Activated naive CD4-positive, alpha-beta T cell treated with anti-CD3 and anti-CD28 coated beads, Interleukin-2, amount 50 U/mL, for 16 hours (primary cell): Measurements from ENCODE around the gene SWI5.
A peak's percentile ranks its signal among the peaks of the same experiment; 100 is the strongest.

Experiments
- DNase-seq: peaks from one replicate; pipeline ENCODE4 v3.0.0-alpha.2; 2020

SWI5 gene

DNA sequence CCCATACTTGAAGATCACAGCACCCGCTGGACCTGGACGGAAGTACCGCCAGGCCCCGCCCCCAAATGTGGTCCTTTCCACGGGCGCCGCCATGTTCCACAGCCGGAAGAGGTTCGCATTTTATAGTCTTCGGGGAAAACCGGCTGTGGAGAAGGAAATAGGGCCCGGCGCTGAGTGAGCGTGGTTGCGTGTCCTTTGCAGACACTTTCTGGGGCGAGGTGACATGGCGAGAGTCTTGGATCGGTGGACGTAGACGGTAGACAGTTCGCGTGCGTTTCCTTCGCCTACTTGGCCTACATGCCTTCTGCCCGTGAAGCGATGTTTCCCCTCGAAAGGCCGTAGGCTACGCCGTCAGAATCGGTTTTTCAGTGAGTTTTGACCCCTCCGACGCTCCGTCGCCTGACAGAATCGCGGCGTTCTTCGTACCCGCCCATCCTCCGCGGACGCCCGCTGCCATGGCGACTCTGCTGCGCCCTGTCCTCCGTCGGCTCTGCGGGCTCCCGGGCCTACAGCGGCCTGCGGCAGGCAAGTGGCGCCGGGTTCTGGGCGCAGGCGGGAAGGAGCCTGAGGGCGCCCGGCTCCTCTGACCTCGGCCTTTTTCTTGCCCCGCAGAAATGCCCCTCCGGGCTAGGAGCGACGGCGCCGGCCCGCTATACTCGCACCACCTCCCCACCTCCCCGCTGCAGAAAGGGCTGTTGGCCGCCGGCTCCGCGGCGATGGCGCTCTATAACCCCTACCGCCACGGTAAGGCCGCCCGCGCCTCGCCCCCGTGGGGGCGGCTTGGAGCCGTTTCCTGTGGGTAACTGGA lies 46.5 kb downstream of the SWI5 start, which contains the start of the genes COQ4 and TRUB2:
Gene COQ4 (plus strand): TSS at position 436 of the 808 bp plus-strand sequence. CDS start 20 bp downstream, at position 456.
Gene TRUB2 (minus strand): TSS at position 44 of the 808 bp plus-strand sequence. CDS start 39 bp downstream, at position 5.
- peak; percentile 94 for DNase-seq

DNA sequence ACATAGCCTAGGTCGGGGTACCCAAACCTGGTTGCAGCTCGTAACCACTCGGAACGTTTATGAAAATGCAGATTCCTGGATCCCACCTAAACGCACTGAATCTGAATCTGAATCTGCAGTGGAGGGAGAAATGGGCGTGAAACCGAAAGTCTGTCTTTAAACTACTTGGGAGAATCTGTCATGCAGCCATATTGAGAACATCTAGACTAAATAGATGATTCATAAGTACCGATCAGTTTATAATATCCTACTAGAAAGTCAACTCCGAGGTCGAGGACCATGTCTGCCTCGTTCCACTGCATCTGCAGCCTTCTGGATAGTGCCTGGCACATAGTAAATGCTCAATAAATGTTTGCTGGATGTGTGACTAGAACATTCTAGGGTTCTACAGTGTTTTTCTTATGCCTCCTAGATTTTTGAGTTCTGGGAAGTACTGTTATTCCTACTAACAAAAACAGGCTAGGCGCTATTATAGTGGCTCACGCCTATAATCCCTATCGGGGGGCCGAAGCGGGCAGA lies 47.2 kb downstream of the SWI5 start:
- DNase-seq, result no peak

DNA sequence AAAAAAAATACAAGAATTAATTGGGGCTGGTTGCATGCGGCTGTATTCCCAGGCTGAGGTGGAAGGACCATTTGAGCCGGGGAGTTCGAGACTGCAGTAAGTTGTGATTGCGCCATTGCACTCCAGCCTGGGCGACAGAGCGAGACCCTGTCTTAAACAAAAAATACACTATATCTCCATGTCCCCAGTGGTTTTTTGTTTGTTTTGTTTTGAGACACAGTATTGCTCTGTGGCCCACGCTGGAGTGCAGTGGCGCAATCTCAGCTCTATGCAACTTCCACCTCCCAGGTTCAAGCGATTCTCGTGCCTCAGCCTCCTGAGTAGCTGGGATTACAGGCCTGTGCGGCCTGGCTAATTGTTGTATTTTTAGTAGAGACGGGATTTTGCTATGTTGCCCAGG lies 47.7 kb downstream of the SWI5 start:
- no peak for DNase-seq

DNA sequence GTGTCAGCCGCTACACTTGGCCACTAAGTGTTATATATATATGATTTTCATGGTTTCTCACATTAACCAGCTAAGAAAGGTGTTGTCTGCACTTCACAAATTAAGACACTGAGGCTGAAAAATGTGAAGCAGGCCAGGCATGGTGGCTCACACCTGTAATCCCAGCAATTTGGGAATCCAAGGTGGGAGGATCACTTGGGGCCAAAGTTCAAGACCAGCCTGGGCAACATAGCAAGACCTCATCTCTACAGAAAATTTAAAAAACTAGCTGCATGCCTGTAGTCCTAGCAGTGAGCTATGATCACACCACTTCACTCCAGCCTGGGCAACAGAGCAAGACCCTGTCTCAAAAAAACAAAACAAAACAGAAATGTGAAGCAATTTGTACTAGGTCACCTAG lies 48.3 kb downstream of the SWI5 start:
- DNase-seq, result no peak

DNA sequence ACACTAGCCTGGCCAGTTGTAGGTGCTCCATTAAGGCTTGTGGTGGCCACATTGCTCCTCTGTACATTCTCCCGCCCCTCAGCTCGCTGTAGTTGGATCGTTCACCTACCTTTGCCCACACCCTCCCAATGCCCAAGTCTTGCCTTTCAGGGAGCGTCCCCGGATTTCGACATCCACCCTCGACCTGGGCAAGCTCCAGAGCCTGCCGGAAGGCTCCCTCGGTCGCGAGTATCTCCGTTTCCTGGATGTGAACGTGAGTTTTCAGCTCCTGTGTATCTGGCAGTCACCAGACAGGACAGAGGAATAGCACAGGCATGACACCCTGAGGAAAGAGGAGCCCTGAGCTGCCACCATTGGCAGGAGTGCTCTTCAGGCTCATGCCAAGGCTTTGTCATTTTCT lies 49.6 kb downstream of the SWI5 start:
- no peak for DNase-seq

DNA sequence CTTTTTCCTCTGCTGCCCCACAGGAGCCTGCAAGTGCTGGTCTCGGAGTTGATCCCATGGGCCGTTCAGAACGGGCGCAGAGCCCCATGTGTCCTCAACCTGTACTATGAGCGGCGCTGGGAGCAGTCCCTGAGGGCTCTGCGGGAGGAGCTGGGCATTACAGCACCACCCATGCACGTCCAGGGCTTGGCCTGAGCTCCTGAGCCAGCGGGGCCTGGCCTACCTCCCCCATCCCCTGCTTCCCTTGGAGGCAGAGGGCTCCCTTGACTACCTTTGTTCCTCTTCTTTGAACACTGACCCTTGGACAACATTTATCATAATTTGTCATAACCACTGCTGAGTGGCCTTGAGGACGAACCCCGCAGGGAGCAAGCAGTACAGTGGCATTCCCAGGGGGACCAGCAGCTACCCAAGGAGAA lies 57.4 kb downstream of the SWI5 start:
- DNase-seq, result no peak

DNA sequence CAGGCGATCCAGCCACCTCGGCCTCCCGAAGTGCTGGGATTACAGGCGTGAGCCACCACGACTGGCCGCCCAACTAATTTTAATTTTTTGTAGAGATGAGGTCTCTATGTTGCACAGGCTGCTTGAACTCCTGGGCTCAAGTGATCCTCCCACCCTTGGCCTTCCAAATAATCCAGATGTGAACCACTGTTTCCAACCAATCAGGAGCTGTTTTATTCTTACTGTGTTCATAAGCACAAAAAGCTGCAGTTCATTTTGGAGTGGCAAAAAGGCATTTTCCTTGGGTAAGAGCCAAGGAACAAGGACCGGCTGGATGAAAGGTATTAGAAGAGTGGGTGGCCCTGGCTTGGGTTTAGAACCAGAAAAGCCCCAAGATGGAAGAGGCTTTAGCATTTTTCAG lies 59.1 kb downstream of the SWI5 start:
- DNase-seq, result no peak

DNA sequence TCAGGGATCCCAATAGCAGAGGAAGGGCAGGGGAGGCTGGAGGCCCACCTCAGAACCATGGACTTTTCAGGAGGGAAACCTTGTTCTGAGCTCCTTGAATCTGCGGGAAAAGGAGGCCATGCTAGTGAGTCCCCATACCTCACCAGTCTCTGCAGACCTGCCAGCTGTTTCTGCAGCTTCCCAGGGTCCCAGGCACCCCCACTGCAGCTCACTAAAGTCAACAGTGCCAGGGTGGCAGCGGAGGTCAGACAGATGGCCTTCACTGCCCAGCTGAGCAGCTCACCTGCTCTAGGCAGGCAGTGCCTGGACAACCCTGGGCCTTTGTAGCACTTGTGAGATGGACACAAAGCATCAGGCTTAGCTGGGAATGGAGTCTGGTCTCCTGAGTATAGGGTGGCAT lies 59.8 kb downstream of the SWI5 start:
- no peak for DNase-seq

DNA sequence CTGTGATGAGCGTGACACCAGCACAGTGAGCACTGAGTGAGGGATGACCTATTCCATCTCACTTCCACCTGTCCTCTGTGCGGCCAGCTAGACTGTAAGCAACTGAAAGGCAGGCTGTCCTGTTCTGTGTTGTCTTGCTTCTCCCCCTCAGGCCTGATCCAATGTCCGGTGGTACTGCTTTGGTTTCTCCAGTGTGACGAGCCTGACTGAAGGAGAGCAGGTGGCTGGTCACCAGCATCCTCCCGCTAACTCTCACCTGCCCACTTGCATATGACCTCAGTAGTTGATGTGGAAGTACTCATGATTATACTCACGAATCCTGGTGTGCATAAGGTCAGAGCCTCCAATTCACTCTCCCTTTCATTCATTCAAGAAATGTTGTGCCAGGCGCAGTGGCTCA lies 61.9 kb downstream of the SWI5 start:
- DNase-seq, result no peak
